GM21528 (cell line): ENCODE data around the gene RIMS4.

Experiments used
- ATAC-seq: cut with Tn5 transposase; IDR thresholded peaks from one replicate; pipeline ENCODE4 v1.9.1; 2021; ENCODE audit warnings: mild to moderate bottlenecking, moderate library complexity; ENCODE audit not compliant: unreplicated experiment, low FRiP score

RIMS4 gene

DNA sequence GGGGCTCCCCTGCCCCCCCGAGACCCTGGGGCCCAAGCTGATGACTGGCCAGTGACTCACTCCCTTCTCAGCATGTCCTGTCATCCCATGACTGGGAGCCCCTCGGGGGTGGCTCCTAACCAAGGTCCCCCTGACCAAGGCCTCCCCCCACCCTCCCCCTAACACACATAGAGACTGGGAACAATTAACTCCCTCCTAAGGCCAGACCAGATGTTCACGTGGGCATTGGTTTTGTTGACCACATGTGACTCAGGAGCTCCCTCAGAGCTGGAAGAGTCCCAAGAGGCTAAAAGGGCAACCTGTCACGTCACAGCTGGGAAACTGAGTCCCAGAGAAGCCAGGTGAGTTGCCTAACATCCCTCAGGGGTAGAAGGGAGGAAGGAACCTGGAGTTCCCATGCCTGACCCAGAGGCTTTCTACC, 105.8 kb downstream of the RIMS4 start:
- ATAC-seq, result no peak

DNA sequence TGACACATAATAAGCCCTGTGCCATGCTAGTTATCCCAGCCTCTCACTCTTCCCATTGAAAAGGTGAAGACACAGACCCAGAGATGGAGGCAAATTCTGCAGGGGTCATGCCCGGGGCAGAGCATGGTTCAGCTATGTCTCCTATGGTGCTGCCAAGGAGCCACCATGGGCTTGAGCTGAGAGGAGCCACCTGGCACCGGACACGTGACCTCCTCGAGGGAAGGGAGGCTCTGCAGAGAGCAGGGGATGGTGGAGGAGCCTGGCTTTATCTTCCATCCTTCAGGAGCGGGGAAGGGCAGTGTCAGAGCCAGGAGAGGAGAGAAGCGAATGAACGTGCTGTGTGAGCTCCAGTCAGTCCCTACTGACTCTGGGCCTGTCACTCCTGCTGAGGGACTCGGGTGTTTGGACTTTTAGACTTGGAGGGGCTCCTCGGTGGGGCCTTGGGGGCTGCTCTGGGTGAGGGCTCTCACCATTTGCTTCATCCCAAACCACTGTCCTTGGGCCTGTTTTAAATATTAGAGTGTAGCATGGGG, 106.3 kb downstream of the RIMS4 start:
- ATAC-seq, result no peak

DNA sequence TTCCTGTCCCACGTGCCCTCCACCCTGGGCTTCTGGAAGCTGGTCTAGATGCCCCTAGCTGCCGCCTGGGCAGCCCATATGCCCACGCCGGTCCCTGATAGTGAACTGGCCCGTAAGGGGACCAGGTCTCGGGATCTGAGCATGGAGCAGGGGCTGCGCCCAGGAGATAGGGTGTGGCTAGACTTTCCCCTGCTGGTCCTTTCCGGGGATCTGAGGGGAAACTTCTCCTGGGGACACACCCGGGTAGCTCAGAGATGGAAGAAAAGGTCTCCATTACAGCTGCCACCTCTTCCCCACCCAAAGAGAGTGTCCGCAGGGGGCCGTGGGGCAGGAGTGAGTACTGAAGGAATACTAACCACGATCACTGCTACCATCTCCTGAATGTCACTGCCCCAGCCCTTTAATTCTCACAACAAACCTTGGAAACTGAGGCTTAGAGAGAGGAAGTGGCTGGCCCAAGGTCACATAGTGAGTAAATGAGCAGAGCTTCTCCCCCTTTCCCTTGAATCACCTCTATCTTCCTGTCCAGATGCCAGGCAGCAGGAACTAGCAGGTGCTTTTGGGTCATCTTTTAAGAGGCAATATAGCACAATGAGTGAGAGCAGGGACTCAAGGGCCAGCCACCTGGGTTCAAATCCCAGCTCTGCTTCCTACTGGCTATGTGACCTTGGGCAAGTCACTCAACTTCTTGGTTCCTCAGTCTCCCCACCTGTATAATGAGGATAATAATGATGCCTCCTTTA, 107.0 kb downstream of the RIMS4 start:
- no peak for ATAC-seq

DNA sequence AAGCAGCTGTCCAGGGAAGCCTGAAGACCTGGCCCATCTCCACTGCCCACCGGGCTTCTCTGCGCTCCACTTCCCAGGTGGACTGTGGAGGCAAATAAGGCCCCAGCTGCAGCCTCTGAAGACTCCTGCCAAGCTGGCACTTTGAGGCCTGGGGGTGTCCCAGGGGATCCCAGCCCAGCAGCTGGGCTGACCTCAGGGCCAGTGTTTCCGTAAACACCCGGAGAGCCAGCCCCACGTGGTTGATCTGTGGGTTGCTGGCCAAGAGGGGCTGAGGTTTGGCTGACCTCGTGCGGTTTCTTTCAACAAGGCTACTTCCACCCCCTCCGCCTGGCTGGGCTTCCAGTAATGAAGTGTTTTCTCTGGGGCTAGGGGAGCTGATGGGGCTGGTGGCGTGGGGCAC, 107.6 kb downstream of the RIMS4 start:
- ATAC-seq, result no peak

DNA sequence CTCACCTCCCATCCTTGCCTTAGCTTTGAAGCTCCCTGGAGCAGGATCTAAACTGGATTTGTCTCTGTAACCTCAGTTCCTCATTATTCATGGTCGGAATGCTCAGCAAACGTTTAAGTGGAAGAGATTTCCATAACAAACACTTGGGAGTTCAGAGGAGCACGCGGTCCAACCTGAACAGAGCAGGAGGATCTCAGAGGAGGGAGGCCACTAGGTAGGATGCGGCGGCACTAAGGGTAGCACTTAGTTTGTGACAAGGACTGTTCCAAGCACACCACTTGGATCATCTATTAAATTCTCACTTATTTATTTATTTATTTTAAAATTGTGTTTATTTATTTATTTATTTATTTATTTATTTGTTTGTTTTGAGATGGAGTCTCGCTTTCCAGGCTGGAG, 108.5 kb downstream of the RIMS4 start:
- no peak for ATAC-seq
